Inferior parietal cortex (tissue), 1 donor: Measurements from ENCODE around the gene MOK.
"Not testable (repeated sequence)": the region's sequence is repeated elsewhere in the genome, so short reads cannot be mapped to it uniquely, and the experiment has no call there.

ENCODE experiments used
- DNase-seq: peaks from one replicate; pipeline ENCODE4 v3.0.0-alpha.2; 2016; ENCODE audit errors: extremely low spot score

The MOK gene

DNA sequence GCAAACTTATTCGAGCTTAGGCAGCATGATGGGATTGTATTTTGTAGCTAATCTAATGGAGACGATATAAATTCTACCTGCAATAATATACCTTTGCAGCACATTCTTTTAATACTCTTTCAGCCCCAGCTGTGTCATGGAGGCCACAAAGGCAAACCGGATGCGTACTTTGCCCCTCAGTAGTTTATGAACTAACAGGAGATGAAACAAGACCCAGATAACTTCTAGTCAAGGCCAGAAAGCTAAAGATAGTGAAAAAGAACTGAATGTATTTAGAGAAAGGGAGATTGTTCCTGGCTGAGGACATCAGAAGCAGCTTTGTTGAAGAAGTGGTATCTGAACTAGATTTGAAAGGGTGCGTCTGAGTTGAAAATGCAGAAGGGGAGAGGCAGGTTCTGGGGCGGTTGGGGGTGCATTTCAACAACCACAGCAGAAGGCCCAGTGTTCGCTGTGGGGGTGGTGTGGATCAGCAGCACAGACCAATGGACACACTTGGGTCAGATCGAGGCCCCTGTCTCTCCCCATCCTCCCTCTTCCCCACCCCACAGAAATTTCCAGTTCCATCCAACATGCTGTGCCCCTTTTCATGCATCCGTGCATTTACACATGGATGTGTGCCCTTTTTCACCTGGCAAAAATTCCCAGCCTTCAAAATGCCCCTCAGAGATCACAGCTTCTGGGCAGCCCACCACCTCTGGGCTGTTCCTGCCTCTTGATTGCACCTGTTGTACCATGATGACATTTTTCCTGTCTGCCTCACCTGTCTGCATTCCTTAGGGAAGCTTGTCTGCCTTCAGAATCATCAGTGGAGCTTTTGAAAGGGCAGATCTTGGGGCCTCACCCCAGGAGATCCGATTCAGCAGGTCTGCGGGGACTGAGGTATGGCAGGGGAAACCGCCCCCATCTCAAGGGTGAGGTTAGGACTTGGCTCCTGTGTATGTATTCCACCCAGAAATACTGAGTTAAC lies 16.8 kb upstream of the MOK start:
- DNase-seq = no peak

DNA sequence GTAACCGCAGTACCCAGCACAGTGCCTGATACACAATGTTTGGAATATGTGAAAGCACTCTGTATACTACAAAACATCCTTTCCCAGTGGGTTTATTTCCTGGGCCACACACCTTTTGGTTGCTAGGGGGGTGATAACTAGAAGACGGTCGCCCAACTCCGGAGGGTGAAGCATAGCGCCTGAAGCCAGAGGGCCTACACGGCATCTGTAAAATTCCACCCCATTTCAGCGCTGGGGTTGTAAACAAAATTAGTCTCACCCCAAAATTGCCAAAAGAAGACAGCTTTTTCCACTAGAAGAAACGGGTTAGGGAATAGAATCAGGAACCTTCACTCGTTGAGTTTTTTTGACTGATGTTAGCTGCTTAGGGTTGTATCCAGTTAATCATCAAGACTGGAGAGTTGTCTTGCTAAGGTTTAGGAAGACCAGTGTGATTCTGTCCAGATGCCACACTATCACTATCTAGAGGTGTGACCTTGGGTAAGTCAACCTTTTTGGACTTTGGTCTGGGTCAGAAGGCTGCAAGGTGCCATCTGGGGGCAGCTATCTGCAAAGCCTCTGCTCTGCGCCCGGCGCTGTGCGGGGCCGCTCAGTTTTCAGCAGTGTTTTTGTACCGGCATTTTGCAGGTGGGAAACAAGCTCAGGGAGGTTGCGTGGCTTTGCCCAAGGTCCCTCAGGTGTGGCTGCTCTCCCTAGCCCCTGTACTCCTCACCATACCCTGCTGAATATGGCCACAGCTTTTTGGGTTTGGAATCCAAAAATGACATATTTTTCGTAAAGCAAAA lies 15.9 kb upstream of the MOK start:
- no peak for DNase-seq

DNA sequence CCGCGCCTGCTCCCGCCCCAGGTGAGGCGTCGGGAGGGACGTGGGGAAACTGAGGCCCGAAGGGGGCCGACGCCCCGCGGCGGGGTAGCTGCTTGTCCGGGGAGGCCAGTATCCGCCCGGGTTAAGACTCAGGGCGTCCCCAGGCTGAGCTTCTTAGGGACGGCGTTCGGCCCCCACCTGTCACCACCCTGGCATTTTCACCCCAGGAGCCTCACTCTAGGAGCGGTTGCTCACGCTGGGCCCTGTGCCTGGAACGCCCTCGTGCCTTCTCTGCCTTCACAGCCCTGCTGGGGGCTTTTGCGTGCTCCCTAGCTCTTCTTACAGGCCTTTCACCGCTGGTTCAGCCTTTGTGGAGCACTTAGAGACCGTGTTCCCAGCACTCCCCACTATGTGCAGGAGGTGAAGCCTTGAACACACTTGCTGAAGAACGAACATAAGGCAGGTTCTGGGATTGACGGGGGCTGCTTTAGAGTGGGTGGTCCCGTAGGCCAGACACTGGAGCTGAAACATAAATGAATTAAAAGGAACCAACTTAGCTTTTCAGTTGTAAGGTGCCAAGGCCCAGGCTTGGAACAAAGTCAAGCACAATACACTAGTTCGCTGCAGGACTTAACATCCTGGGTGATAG lies 15.2 kb upstream of the MOK start:
- no peak for DNase-seq

DNA sequence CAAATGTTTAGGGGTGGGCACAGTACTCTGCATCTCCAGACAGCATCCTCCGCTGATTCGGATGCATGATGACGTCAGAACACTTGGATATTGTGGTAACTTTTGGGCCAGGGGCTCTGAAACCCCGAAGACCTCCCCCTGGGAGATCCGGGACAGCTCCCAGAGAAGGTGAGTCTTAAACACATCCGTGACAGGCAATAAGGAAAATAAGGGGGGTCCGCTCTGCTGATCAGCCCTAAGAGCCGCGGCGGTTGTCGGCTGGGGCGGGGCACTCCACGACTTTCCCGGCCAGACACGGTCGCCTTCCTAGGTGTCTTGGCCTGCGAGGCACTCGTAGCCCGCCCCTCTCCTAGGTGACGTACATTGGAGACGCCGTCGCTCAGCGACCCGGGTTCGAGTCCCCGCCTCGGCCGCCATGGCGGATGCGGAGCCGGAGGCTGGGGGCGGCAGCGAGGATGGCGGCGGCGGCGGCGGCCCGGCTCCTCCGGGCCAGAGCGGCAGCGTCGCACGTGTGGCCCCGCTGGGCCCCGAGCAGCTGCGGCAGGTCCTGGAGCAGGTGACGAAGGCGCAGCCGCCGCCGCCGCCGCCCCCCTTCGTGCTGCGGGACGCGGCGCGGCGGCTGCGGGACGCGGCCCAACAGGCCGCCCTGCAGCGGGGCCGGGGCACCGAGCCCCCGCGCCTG lies 14.5 kb upstream of the MOK start, which contains the start of gene ZNF839:
Gene ZNF839, plus strand, starts transcription at position 396 of the 682 bp plus-strand sequence. Its CDS starts 20 bp downstream, at position 416.
- DNase-seq = peak; percentile 88

DNA sequence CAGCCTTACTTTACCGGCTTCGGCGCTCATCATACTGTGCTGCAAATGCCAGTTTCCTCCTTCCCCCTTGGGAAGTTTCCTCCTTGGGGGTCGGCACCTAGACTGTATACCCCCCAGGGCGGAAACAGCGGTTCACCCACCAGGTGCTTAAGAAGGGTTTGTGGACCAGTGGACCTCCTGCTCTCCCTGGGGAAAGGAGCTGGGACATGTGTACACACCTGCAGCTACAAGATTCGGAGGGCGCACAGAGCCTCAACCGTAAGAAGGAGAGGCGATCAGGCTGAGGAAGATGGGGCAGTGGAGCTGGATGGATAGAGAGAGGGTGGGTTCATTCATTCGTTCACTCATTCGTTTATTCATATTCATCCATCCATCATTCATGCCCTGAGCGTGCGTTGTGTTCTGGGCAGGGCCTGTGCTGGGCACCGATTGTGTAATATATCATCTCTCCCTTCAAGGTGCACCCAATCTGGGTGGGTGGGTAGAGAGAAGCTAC lies 13.9 kb upstream of the MOK start:
- no peak for DNase-seq

DNA sequence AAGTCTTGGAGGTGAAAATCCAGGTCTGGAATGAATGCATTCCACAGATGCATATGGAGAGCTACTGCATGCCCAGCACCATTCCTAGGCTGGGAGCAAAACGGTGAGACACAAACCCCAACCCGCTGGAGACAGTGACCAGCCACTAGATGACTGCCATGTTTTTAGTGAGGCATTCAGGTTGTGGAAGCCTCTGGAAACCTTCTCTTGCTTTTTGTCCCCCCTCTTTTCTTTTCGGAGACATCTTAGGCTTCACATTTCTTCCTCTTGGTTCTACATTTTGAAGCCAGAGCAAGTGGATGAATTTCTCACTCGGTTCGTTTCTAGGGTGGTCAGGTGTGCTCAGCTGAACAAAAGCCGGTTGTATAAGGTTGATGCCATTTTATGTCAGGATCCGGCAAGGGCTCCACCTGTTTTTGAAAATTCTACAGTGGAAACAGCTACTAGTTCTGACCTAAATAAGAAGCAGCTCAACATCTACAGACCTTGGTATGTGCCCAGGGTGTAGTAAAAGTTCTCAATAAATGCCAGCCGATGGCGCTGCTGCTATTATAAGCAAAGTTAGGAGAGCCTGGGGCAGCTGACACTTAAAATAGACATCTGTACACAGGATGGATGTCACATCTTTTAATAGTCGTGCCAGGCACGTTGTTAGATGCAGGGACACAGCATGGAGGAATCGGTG lies 12.7 kb upstream of the MOK start:
- DNase-seq = no peak

DNA sequence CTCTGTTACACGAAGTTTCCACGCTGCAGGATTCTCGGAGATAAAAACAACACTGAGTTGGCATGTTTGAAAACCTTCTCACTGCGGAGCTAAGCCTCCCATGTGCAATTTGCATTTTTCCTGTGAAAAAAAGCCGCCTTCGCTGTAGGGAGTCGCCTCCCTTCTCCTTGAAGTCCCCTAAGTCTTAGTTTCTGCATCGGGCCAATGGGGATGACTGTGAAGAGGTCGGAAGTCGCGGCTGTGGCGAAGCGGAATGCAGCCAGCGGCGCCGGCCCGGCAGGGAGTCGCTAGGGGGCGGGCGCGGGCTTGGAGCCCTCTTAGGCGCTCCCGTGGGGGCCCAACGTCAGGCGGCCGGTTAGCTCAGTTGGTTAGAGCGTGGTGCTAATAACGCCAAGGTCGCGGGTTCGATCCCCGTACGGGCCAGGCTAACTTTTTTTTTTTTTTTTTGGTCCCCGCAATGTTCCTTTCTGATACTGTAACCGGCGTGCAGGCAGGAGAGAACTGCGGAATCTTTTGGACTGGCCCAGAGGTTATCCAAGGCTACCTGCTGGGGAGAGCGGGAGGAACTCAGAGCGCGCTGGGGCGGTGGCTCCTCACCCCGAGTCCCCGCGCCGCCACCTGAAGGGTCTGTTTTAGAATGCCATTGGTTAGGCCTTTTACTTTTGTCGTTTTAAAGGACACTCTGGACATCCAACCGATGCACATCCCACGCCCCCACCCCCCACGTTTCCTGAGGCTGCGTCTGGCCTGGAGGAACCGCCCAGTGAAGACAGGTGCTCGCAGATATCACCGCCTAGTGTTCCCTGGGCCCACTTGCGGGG lies 12.0 kb upstream of the MOK start:
- DNase-seq = peak; percentile 92

DNA sequence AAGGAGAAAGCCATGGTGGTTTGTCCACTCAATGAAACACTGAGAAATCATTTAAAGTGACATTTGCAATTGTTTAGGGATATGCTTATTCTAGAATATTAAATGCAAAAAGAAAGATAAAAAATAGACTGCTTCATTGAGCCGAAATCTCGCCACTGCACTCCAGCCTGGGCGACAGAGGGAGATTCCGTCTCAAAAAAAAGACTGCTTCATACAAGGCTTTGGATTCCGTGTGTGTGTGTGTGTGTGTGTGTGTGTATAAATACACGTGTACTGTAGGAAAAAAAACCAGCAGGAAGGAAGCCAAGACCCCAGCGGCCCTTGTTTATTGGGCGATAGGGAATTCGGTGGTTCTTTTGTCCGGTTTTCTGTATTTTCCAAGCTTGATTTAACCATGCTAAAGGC lies 11.4 kb upstream of the MOK start:
- DNase-seq = no peak

DNA sequence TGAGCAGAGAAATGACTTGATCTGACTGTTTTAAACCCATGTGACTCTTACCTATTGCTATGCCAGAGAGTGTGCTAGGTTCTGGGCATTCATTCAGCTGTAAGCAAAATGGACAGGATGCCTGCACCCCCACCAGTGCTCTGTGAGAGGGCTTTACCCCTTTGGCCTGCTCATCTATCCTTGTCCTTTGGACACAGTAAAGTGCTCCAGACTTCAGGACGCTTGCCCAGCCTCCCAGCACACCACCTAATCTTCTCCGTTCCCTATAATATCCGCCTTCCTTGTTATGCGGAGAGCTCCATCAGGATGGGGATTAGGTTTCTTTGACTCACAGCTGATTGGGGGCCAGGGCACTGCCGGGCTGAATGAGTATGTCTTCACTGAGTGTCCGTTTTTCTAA lies 10.2 kb upstream of the MOK start:
- DNase-seq = no peak

DNA sequence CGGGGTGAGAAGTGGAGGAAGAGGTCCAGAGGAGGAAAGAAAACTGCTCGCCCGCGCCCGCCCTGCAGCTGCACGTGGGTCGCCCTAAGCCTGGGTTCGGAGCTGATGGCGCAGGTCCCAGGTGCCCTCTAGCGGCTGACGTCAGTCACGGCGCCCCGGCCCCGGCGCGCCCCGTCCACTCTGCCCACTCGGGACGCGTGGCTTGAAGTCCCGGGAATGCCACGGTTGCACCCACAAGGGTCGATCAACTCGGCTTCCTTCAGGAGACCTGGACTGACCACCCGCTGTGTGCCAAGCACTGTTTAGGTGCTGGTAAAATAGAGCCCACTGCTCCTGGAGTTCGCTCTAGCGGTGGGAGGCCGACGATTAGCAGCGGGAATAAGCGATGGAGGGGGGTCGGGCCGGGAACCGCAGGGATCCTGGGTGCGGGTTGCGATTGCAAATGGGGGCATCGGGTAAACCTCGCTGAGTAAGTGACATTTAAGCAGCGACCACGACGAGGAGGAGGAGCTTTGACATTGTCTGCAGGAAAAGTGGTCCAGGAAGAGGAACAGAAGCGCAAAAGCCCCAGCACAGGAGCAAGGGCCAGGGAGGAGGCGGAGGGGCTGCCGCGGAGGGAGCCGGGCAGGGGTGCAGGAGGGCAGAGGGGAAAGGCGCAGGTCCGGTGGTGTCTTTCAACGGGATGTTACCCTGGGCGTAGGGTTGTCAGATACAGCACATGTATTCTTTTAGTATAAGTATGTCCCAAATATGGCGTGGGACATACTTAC lies 9.5 kb upstream of the MOK start:
- DNase-seq = peak; percentile 84

DNA sequence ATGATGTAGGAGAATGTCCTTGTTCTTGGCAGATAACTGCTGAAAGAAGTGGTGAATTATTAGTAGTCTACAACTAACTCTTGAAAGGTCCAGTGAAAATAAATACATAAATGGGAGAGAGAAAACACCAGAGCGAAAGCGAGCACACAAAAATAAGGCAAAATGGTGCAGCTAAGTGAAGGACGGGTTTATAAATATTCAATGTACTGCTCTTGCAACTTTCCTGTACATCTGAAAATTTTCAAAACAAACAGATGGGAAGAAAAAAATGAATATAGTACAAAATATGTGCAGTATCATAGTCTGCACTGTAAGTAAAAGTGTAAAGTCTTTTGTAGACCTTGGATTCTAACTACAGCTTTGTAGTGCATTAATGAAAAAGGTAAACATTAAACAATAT lies 1.3 kb downstream of the MOK start:
- no peak for DNase-seq

DNA sequence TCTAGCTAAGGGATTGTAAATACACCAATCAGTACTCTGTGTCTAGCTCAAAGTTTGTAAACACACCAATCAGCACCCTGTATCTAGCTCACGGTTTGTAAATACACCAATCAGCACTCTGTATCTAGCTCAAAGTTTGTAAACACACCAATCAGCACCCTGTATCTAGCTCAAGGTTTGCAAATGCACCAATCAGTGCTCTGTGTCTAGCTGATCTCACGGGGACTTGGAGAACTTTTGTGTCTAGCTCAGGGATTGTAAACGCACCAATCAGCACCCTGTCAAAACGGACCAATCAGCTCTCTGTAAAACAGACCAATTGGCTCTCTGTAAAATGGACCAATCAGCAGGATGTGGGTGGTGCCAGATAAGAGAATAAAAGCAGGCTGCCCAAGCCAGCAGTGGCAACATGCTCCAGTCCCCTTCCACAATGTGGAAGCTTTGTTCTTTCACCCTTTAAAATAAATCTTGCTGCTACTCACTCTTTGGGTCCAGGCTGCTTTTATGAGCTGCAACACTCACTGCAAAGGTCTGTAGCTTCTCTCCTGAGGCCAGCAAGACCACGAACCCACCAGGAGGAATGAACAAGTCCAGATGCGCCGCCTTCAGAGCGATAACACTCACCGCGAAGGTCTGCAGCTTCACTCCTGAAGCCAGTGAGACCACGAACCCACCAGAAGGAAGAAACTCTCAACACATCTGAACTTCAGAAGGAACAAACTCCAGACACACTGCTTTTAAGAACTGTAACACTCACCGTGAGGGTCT lies 6.5 kb downstream of the MOK start:
- DNase-seq = not testable (repeated sequence)

DNA sequence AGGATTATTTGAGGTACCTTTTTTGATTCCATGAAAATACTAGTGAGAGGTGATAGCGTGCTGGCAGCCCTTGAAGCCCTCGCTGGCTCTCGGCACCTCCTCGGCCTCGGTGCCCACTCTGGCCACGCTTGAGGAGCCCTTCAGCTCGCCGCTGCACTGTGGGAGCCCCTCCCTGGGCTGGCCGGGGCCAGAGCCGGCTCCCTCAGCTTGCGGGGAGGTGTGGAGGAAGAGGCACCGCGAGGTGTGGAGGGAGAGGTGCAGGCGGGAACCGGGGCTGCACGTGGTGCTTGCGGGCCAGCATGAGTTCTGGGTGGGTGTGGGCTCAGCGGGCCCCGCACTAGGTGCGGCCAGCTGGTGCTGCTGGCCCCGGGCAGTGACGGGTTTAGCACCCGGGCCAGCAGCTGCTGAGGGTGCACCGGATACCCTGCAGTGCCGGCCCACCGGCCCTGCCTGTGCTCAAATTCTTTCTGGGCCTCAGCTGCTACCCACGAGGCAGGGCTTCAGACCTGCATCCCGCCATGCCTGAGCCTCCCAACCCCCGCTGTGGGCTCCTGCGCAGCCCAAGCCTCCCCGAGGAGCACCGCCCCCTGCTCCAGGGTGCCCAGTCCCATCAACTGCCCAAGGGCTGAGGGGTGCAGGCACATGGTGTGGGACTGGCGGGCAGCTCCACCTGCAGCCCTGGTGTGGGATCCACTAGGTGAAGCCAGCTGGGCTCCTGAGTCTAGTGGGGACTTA lies 7.4 kb downstream of the MOK start:
- DNase-seq = no peak

DNA sequence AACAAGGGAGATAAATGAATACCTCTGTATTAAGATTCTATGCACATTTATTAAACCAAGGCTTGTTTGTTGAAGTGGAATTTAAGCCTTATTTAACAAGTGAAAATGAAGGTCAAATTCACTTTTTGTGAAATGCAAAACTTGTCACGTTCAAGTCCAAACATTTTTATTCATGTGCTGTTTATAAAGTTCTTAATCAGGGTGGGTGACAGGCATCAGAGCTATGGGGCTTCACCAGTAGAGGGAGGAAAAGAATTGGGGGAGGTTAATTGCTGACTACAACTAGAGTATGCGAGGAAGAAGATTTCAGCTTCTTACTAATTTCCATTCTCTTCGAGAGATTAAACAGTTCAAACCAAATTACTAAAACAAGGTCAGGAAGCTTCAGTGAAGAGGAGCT lies 9.7 kb downstream of the MOK start:
- no peak for DNase-seq

DNA sequence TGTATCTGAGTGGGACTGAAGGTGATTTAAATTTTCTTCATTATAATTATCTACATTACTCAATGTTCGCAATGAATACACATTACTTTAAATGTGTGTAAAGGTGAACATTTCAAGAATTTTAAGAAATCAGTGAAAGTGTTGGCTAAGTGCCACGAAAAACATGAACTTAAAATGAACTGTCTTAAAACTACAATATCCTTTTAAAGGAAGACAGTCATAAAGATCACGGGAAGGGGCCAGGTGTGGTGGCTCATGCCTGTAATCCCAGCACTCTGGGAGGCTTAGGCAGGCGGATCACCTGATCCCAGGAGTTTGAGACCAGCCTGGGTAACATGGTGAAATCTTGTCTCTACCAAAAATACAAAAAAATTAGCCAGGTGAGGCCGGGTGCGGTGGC lies 11.2 kb downstream of the MOK start:
- DNase-seq = no peak

DNA sequence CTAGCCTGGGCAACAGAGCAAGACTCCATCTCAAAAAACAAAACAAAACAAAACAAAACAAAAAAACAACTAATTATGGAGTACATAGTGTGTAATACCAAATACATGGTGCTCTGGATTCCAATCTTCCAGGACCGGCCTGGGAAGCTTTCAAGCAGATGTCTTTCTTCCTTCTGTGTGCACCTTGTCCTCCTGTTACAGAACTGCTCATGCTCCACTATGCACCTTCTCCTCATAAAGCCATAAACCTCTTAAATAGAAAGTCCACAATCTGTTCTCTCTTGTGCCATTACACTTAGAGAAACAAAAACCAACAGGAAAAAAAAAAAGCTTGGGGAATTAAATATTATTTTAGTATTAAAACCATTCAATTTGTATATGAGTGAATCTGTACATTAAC lies 12.5 kb downstream of the MOK start:
- no peak for DNase-seq

DNA sequence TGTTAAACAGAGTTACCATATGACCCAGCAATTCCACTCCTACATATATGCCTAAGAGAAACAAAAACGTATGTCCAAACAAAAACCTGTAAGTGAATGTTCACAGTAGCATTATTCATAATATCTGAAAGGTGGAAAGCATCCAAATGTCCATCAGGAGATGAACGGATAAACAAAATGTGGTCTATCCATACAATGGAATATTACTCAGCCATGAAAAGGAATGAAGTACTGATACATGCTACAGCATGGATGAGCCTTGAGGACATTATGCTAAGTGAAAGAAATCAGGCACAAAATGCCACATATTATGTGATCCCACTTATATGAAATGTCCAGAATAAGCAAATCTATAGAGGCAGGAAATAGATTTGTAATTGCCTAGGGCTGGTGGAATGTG lies 16.8 kb downstream of the MOK start:
- no peak for DNase-seq

DNA sequence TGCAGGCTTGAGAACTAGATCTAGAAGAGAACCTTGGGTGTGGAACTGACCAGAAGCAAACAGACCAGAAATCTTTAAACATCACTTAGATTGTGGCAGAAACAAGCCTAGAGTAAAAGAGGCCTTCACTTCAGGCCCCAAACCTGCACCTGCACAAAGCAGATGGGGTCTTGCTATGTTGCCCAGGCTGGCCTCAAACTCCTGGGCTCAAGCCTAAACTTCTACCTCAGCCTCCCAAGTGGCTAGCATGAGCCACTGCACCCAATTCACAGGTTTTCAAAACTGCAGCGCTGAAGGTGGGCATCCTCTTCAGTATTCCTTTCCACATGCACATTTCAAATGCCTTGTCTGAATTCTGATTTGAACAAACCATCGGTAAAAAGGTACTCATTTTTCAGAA lies 19.9 kb downstream of the MOK start:
- DNase-seq = no peak
